GM12891 (cell line): ENCODE measurements around the gene PGAP1.

Source experiments
- POLR2AphosphoS5 ChIP-seq: IDR thresholded peaks from 2 replicates; pipeline ENCODE4 v1.6.1; 2011; ENCODE audit warnings: low read depth, low read length, control low read depth
- POU2F2 ChIP-seq: IDR thresholded peaks from 2 replicates; pipeline ENCODE4 v1.6.1; 2011; ENCODE audit warnings: low read depth, mild to moderate bottlenecking, control low read depth, low read length, moderate library complexity

DNA sequence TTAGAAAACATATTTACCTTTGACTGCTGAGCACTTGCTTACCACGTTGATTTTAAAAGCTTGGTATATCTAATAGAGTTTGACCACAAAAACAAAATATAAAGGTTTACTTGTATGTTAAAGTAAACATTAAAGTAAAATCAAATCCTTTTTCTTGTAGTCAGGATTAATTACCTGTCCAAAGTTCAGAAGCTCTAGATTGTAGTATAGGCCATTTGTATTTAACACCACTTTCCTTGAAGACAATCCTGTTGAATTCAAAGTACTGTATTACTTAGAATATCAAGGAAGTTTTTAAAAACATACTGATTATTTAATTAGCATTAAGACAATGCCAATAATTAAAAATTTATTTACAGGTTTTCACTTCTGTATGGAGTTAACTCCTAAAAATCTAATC lies 53.0 kb downstream of the PGAP1 start:
- TF ChIP-seq POU2F2 (no peak), POLR2AphosphoS5 (no peak)
